Naive B cell (primary cell): Measurements from ENCODE around the gene NEU3. TPM values are rescaled to one million over a fixed set of nuclear protein-coding genes. Genes with fewer than 3 reads are reported as not detected.
"Not testable (repeated sequence)": the region's sequence is repeated elsewhere in the genome, so short reads cannot be mapped to it uniquely, and the experiment has no call there.

Experiments
- ATAC-seq, 2 donors: fragments of 150-1000 bp; cut with Tn5 transposase; 2 replicates each; pipeline ENCODE4 v1.10.0; 2021; ENCODE audit warnings: low read depth in 2 of 2, mild to moderate bottlenecking in 2 of 2, moderate library complexity in 2 of 2
- DNase-seq: peaks from one replicate; pipeline ENCODE4 v3.0.0; 2022
- H3K27ac Mint-ChIP-seq, 6 donors: one replicate each; pipeline ENCODE4 v1.8.0; 2020 to 2022; ENCODE audit warnings: mild to moderate bottlenecking in 6 of 6, mixed read lengths in 6 of 6, moderate library complexity in 5 of 6, inconsistent platforms in 2 of 6
- H3K27me3 Mint-ChIP-seq, 3 donors: one replicate each; pipeline ENCODE4 v1.8.0; 2021 to 2022; ENCODE audit warnings: mixed read lengths in 3 of 3, mild to moderate bottlenecking in 1 of 3
- H3K36me3 Mint-ChIP-seq, 2 donors: one replicate each; pipeline ENCODE4 v1.8.0; 2020 to 2022; ENCODE audit warnings: mixed read lengths in 2 of 2, inconsistent platforms in 1 of 2, mild to moderate bottlenecking in 1 of 2
- H3K4me1 Mint-ChIP-seq, 3 donors: one replicate each; pipeline ENCODE4 v1.8.0; 2020 to 2022; ENCODE audit warnings: mixed read lengths in 3 of 3, inconsistent platforms in 1 of 3, mild to moderate bottlenecking in 1 of 3, moderate library complexity in 1 of 3
- H3K4me3 Mint-ChIP-seq, 8 donors: one replicate each; pipeline ENCODE4 v1.8.0; 2020 to 2022; ENCODE audit warnings: mild to moderate bottlenecking in 8 of 8, mixed read lengths in 8 of 8, moderate library complexity in 8 of 8, inconsistent platforms in 2 of 8
- H3K9me3 Mint-ChIP-seq, 7 donors: one replicate each; pipeline ENCODE4 v1.8.0; 2020 to 2022; ENCODE audit warnings: mixed read lengths in 7 of 7, mild to moderate bottlenecking in 5 of 7, inconsistent platforms in 2 of 7, moderate library complexity in 1 of 7
- polyA plus RNA-seq, 6 donors: library from polyadenylated mRNA; unstranded; fragments of 300-500 nt; fragmentation: Illumina TruSeq; gene quantifications; one replicate each; pipeline ENCODE4 v1.2.3, GENCODE V29; 2021; ENCODE audit warnings: low read depth in 6 of 6

Gene NEU3
- polyA plus RNA-seq, 6 donors from 2014 or later: 1.6 to 4.3 (median 3.0) TPM

DNA sequence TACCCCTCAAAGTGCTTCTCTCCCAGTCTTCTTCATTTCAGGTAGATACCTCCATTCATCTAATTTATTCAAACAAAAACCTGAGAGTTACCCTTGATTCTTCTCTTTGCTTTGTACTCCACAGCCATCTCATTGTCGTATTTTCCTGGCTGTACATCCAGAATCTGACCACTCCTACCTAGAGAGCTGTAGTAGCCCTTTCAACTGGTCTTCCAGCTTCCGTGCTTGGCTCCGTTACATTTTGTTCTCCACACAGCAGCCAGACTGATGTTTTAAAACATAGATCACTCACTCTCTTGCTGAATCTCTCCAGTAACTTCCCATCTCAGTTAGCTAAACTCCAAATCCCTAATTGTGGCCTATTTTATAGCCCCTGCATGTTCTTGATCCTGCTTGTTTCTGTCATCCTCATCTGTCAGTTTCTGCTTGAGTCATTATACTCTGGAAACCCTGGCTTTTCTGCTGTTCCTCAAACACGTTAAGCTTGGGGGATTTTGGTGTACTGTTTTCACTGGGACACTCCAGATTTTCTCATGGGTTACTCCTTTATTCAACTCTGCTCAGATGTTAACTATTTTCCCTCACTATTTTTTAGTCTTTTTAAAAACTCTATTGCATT lies 32.2 kb upstream of the NEU3 start:
- no peak for DNase-seq
- no peak for ATAC-seq
- H3K4me3 Mint-ChIP-seq: peak overlapping the region in 1 of 8 donors; percentile 8
- no peaks in the 10 kb centered on the region for H3K9me3 Mint-ChIP-seq
- no peaks in the 10 kb centered on the region for H3K27me3 Mint-ChIP-seq
- H3K27ac Mint-ChIP-seq: peak overlapping the region; percentile 12 to 85 (median 54)
- H3K36me3 Mint-ChIP-seq: peaks cover 10 to 17% of the 10 kb centered on the region in 2 donors
- H3K4me1 Mint-ChIP-seq: peaks cover 68 to 92% (median 91%) of the 10 kb centered on the region in 3 donors

- Mint-ChIP-seq H3K4me1 (peaks cover 67 to 92% (median 88%) of the 10 kb centered on the region in 3 donors), H3K27ac (peak overlapping the region in 1 of 6 donors; percentile 23), H3K27me3 (no peaks in the 10 kb centered on the region), H3K9me3 (no peaks in the 10 kb centered on the region), H3K4me3 (peak overlapping the region in 1 of 8 donors; percentile 6), H3K36me3 (peaks cover 10 to 17% of the 10 kb centered on the region in 2 donors)
- DNase-seq: no peak
- no peak for ATAC-seq
Observed at GRCh38 chr11:74957937-74958629, 30.6 kb upstream of the NEU3 start.

- H3K9me3 Mint-ChIP-seq, DNase-seq, H3K27me3 Mint-ChIP-seq, ATAC-seq: not testable (repeated sequence)
- Mint-ChIP-seq H3K27ac (peak overlapping the region in 5 of 6 donors; percentile 15 to 92 (median 26)), H3K36me3 (peaks cover 10 to 17% of the 10 kb centered on the region in 2 donors), H3K4me1 (peaks cover 56 to 85% (median 81%) of the 10 kb centered on the region in 3 donors), H3K4me3 (peak overlapping the region in 1 of 8 donors; percentile 76)
Observed at GRCh38 chr11:74960128-74960527, 28.6 kb upstream of the NEU3 start.

DNA sequence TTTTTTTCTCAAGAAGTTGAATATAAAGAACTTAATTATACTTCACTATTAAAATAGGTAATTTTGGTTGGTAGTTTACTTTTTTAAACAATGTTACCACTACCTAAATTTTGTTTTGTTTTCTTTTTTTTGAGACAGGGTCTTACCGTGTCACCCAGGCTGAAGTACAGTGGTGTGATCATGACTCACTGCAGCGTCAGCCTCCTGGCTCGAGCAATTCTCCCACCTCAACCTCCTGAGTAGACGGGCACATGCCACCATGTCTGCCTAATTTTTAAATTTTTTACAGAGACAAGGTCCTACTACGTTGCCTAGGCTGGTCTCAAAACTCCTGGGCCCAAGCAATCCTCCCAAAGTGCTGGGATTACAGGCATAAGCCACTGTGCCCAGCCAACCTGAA lies 22.1 kb upstream of the NEU3 start:
- Mint-ChIP-seq H3K36me3 (peaks cover 11 to 26% of the 10 kb centered on the region in 2 donors), H3K27me3 (no peaks in the 10 kb centered on the region), H3K9me3 (no peaks in the 10 kb centered on the region), H3K4me3 (no peak overlapping the region), H3K27ac (no peak overlapping the region), H3K4me1 (peaks cover 21 to 34% (median 28%) of the 10 kb centered on the region in 3 donors)
- ATAC-seq (no peak), DNase-seq (no peak)

DNA sequence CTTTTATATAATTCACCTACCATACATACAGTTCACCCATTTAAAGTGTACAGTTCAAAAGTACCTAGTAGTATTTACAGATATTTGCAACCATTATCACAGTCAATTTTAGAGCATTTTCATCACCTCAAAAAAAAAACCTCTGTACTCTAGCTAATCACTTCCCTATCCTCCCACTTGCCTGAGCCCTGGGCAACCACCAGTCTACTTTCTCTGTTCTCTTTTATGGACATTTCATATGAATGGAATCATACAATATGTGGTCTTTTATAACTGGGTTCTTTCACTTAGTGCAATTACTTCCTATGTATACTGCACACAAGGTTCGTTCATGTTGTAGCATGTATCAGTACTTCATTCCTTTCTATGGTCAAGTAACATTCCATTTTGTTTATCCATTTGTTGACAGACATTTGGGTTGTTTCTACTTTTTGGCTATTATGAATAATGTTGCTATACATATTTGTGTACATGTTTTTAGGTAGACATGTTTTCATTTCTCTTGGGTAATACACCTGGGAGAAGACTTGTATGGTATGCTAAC lies 17.8 kb upstream of the NEU3 start:
- H3K27me3 Mint-ChIP-seq: no peaks in the 10 kb centered on the region
- no peak overlapping the region for H3K4me3 Mint-ChIP-seq
- H3K4me1 Mint-ChIP-seq: peaks cover 8 to 27% (median 21%) of the 10 kb centered on the region in 3 donors
- no peaks in the 10 kb centered on the region for H3K9me3 Mint-ChIP-seq
- DNase-seq: no peak
- peak overlapping the region in 2 of 6 donors; percentile 57 to 90 for H3K27ac Mint-ChIP-seq
- H3K36me3 Mint-ChIP-seq: peaks cover 42 to 48% of the 10 kb centered on the region in 2 donors
- no peak for ATAC-seq

DNA sequence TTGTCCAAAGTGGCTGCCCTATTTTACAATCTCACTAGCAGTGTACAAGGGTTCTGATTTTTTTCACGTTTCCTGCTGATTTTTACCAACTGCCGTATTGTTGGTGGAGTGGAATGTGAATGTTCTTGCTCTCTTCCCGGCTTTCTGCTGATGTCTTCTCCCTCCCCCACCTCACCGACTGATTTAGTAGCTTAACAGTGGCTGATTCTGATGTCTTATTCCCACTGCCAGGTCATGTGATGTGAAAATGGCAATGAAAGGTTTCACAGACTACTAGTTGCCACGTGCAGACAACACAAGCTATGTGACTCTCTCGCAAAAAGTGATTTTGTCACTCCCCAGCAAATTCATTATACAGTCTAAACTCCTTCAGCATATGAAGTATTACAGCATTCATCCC lies 17.3 kb upstream of the NEU3 start:
- peak overlapping the region in 2 of 6 donors; percentile 50 to 74 for H3K27ac Mint-ChIP-seq
- ATAC-seq (no peak), DNase-seq (no peak)
- no peaks in the 10 kb centered on the region for H3K9me3 Mint-ChIP-seq
- H3K36me3 Mint-ChIP-seq: peaks cover 47 to 48% of the 10 kb centered on the region in 2 donors
- no peak overlapping the region for H3K4me3 Mint-ChIP-seq
- H3K27me3 Mint-ChIP-seq: no peaks in the 10 kb centered on the region
- peaks cover 8 to 27% (median 21%) of the 10 kb centered on the region in 3 donors for H3K4me1 Mint-ChIP-seq

DNA sequence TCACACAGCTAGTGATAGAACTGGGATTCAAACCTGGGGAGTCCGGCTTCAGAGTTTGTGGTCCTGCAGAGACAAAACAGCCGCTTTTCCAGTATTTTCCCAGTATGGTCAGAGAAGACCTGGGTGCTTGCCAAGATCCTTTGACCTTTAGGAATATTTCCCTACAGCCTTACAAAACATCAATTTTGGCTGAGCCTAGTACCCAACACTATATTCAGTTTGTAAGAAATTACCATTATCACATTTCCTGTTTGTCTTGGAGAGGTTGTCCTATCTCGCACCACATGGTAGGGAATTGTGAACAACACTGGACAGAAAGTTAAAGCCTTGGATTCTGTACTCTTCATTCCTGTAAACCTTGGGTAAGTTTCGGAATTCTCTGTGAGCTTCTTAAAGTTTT lies 10.7 kb upstream of the NEU3 start:
- no peak overlapping the region for H3K27ac Mint-ChIP-seq
- peaks cover 7 to 19% (median 13%) of the 10 kb centered on the region in 3 donors for H3K4me1 Mint-ChIP-seq
- DNase-seq: no peak
- H3K4me3 Mint-ChIP-seq: no peak overlapping the region
- ATAC-seq: no peak
- no peaks in the 10 kb centered on the region for H3K27me3 Mint-ChIP-seq
- no peaks in the 10 kb centered on the region for H3K9me3 Mint-ChIP-seq
- peaks cover 20 to 33% of the 10 kb centered on the region in 2 donors for H3K36me3 Mint-ChIP-seq

DNA sequence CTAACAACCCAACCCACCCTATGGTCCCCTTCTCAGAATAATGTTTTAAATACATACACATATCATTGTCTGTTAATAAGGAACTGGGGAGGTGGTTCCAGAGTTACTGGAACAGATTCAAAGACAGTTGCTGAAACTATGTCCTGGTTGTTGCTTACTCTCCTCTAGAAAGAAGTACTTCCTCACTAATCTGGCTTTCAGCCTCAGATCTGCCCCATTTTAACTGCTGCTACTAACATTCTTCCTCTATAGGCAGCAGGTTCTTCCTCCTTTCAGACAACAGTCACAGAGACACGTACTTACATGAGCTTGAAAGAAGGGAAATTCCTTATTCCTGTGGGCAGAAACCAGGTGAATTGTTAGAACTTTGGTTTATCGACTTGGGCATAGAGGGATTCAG lies 8.1 kb upstream of the NEU3 start:
- peaks cover 0 to 4% (median 0%) of the 10 kb centered on the region in 3 donors for H3K4me1 Mint-ChIP-seq
- ATAC-seq: no peak
- no peak overlapping the region for H3K4me3 Mint-ChIP-seq
- no peaks in the 10 kb centered on the region for H3K27me3 Mint-ChIP-seq
- H3K36me3 Mint-ChIP-seq: peaks cover 0 to 8% of the 10 kb centered on the region in 2 donors
- DNase-seq: no peak
- H3K9me3 Mint-ChIP-seq: no peaks in the 10 kb centered on the region
- H3K27ac Mint-ChIP-seq: peak overlapping the region in 1 of 6 donors; percentile 10

GRCh38 chr11:74981888-74982287 lies 6.8 kb upstream of the NEU3 start:
- ATAC-seq (no peak), DNase-seq (no peak)
- Mint-ChIP-seq H3K36me3 (no peaks in the 10 kb centered on the region), H3K4me3 (no peak overlapping the region), H3K27me3 (no peaks in the 10 kb centered on the region), H3K4me1 (peaks cover 0 to 4% (median 3%) of the 10 kb centered on the region in 3 donors), H3K27ac (peak overlapping the region in 2 of 6 donors; percentile 12 to 65), H3K9me3 (no peaks in the 10 kb centered on the region)

GRCh38 chr11:74984070-74984469 lies 4.7 kb upstream of the NEU3 start:
- Mint-ChIP-seq H3K4me1 (peaks cover 3 to 9% (median 4%) of the 10 kb centered on the region in 3 donors), H3K27me3 (no peaks in the 10 kb centered on the region), H3K9me3 (no peaks in the 10 kb centered on the region), H3K4me3 (no peak overlapping the region), H3K27ac (no peak overlapping the region), H3K36me3 (no peaks in the 10 kb centered on the region)
- no peak for DNase-seq
- no peak for ATAC-seq

DNA sequence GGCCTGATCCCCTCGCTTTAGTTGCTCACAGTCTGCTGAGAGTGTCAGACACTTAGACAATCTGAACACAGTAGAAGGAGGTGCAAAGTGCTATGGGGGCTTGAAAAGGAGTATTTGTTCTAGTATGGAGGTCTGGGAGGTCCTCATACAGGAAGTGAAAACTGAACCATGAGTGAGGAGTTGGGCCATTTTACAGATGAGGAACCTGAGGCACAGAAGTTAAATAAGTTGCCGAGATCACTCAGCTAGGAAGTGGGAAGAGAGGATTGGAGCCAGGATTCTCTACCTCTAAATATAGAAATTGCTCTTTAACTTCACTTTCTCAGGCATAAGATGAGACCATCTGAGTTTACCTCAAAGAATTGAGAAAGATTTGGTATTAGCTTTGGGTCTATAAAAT lies 4.0 kb upstream of the NEU3 start:
- no peaks in the 10 kb centered on the region for H3K27me3 Mint-ChIP-seq
- H3K4me3 Mint-ChIP-seq: no peak overlapping the region
- H3K36me3 Mint-ChIP-seq: no peaks in the 10 kb centered on the region
- DNase-seq (no peak), ATAC-seq (no peak)
- peaks cover 10 to 16% (median 10%) of the 10 kb centered on the region in 3 donors for H3K4me1 Mint-ChIP-seq
- H3K27ac Mint-ChIP-seq: peak overlapping the region in 5 of 6 donors; percentile 33 to 85 (median 47)
- no peaks in the 10 kb centered on the region for H3K9me3 Mint-ChIP-seq

DNA sequence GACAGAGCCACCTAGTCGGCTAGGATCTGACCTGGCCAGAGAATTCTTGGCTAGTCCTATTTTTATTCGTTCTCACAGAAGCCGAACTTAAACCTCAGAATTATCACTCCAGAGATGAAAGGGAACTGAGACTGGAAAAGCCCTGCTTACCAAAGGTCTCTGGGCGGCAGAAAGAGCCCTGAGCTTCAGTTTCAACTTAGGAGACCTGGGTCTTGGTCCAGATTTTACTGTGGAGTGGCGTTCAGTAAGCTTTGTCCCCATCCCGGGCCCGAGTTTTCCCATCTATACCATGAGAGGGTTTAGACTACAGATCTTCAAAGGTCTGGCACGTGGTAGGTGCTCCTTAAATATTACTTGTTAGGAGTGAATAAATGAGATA lies 516 bp downstream of the NEU3 start:
- Mint-ChIP-seq H3K27ac (peak overlapping the region; percentile 75 to 95 (median 94)), H3K4me1 (peaks cover 23 to 48% (median 38%) of the 10 kb centered on the region in 3 donors), H3K36me3 (no peaks in the 10 kb centered on the region), H3K9me3 (no peaks in the 10 kb centered on the region), H3K27me3 (no peaks in the 10 kb centered on the region), H3K4me3 (peak overlapping the region; percentile 91 to 98 (median 96))
- ATAC-seq (peak; percentile 34 to 38), DNase-seq (no peak)

- Mint-ChIP-seq H3K27ac (peak overlapping the region in 3 of 6 donors; percentile 57 to 76 (median 76)), H3K4me1 (peaks cover 23 to 48% (median 38%) of the 10 kb centered on the region in 3 donors), H3K4me3 (peak overlapping the region; percentile 6 to 98 (median 57))
- H3K27me3 Mint-ChIP-seq, H3K9me3 Mint-ChIP-seq, DNase-seq, H3K36me3 Mint-ChIP-seq, ATAC-seq: not testable (repeated sequence)
Observed at GRCh38 chr11:74990150-74990549, 1.4 kb downstream of the NEU3 start.
